GM18511 (cell line): ENCODE results near the gene NKX2-4.

Source experiments
- ATAC-seq: cut with Tn5 transposase; IDR thresholded peaks from one replicate; pipeline ENCODE4 v1.9.1; 2021; ENCODE audit warnings: mild to moderate bottlenecking, moderate library complexity; ENCODE audit not compliant: unreplicated experiment

The NKX2-4 gene

DNA sequence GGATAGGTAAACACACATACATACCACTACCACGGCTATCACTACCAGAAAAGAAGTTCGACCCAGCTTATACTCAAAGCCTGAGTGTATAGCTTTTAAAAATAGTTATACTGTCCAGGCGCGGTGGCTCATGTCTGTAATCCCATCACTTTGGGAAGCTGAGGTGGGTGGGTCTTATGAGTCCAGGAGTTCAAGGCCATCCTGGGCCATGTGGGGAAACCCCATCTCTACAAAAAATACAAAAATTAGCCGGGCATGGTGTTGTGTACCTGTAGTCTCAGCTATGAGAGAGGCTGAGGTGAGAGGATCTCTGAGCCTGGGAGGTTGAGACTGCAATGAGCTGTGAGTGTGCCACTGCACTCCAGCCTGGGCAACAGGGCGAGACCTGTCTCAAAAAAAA lies 32.9 kb downstream of the NKX2-4 start:
- ATAC-seq: no peak

DNA sequence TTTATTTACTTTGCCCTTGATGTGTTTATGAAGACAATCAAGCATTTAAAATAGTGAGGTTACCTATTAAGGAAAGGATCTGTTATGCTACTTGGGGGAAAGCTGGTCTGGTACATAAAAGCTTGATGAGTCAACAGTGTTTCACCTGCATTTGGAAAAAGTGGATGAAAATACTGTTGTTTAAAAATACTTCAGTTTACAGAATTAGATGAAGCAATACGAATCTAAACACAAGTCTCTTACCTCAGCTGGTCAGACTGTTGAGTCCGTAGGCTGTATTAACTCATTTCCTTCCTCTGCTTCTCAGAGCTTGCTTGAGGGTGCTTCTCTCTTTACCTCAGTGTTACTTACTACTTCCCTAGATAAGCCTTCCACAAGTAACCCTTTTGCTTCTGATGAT lies 36.1 kb downstream of the NKX2-4 start:
- ATAC-seq: no peak

DNA sequence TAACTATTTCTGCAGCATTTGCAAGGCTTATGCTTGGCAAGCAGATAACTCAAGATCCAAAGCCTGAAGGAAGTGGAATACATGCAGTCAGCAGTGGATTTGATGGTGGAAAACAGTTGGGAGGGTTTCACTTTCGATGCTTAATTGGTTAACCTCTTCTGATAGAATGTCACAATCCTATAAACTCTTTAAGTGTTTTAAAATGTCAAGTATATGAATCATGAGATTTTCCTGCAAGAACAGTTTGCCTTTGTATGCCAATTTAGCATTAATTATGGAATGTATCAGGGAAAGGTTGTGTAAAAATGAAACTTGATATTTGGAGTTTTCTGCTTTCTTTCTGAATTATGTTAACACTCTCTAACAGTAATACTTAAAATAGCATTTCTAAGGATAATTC lies 36.6 kb downstream of the NKX2-4 start:
- ATAC-seq: no peak

DNA sequence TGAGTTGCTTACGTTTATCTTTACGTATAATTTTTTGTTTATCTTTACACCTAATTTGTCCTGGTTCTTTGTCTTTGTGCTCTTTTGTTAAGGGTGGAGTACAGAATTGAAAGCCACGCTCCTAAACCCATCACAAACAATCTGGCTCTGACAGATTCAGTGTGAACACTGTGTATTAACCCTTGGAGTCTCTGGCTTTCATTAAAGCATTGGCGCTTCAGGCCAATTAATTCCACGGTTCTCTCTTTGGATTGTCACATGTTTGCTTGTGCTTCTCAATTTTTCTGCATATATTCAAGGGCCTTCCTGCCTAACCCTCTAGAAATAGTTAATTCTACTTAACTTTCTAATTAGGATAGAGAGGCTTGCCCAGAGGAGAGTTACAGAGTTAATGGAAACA lies 38.6 kb downstream of the NKX2-4 start:
- no peak for ATAC-seq

DNA sequence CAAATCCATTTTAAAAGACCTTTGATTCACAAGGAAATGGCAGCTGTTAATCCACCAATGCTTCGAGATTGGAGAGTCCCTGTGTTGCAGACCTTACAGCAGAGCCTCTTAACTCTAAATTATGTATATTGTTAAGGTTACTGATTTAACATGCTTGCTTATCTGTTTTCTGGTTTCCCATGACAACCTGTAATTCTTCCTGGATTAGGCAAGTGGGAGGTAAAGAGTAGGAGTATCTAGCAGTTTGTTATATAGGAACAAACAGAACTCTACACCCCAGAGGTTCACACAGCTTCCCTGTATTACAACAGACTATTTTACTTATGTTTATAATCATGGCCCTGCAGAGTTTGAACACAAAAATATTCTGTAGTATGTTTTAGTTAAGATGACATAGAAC lies 39.5 kb downstream of the NKX2-4 start:
- no peak for ATAC-seq

DNA sequence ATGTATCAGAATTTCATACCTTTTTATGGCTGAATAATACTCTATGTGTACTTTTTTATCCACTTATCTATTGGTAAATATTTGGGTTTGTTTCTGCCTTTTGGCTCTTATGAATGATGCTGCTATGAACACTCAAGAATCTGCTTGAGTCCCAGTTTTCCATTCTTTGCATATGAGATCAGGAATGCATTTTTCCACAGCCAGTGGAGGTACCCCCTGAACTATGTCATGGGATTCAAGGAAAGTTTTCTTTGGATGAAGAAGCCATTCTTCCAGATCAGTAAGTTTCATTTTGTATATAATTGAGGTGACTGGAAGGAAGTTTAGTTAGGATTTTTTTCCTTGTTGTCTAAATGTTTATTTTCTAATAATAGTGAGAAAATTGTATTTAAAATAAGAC lies 40.9 kb downstream of the NKX2-4 start:
- no peak for ATAC-seq

DNA sequence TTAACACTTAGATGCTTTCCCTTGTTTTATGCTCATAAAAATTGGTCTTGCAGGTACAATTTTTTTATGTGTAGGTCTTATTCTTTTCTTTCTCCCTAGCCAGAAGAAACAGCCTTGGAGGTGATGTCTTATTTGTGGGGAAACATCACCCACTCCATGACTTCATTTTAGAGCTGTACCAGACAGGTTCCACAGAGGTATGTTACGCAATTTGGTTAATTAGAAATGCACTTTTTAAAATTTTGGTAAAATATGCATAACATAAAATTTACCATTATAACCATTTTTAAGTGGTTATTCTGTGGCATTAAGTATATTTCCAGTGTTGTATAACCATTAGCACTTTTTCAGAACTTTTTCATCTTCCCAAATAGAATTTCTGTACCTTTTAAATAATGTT lies 41.3 kb downstream of the NKX2-4 start:
- ATAC-seq: no peak

DNA sequence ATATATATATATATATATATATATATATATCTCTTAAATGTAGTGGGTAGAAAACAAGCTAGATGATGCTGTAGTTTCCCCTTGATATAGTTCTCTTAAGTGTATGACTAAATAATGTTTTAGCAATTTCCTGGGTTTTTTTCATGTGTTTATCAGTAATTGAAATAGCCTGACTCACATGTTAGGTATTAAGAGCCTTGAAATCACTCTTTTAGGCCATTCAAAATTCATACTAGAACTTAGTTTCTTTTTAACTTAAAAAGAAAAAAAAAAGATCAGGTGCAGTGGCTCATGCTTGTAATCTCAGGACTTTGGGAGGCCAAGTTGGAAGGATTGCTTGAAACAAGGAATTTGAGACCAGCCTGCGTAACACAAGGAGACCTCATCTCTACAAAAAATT lies 44.1 kb downstream of the NKX2-4 start:
- no peak for ATAC-seq

DNA sequence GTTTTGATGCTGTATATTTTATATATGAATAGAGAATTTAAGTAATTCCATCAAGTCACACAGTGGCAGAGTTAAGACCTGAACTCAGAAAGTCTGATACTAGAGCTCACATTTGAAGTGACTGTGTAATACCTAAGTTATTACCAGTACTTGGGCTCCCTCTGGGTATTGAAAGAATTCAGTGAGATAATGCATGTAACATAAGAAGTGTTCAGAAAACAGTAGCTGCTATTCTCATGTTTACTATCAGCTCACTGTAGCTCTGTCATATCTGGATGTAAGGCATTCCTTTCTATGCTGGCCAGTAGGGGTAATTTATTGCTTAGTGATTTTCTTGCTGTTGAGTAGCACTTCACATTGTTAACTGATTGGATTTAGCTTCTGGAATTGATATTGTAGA lies 44.6 kb downstream of the NKX2-4 start:
- ATAC-seq: no peak
